GM18519 (cell line): ENCODE measurements around the gene DHDDS.

Experiments used
- ATAC-seq: cut with Tn5 transposase; IDR thresholded peaks from one replicate; pipeline ENCODE4 v1.9.1; 2021; ENCODE audit warnings: mild to moderate bottlenecking, moderate library complexity; ENCODE audit not compliant: unreplicated experiment, low FRiP score

DHDDS gene

DNA sequence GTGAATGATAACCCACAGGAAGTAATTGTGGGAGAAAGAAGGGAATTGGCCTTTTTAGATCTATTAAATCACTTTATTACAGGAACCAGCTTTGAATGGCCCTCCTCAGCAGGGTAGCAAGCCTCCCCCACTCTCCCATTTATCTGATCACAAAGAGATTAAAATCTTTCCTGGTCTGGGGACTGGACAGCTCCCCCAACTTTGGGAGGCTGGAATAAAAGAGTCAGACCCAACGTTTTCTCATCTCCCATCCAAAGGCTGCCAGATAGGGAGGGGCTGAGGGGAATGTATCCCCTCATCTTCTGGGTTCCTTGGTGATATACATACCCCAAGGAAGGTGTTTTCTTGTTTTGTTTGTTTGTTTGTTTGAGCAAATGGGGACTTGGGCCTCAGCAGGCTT lies 19.1 kb upstream of the DHDDS start:
- no peak for ATAC-seq

- no peak for ATAC-seq
Measured at GRCh38 chr1:26417111-26417759, 14.9 kb upstream of the DHDDS start.

DNA sequence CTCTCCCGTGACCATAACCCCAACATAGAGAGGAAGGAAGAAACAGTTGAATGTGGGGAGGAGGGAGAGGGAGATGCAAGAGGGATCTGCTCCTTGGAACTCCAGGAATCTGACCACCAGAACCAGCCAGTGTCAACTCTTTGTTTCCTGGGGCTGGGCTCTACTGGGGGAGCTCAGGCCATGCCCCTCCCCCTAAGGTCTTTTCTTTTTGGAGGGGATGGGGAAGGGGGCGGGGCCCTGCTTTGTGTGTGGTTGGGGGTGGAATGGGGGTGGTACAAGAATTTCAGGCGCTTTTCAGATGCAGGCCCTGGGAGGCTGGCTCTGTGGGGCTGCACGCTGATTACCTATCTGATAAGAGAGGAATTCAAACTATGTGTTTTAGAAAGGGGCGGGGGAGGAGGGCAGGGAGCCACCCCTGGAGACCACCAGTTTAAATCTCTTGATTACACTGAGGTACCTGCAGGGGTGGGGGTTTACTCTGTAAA lies 13.2 kb upstream of the DHDDS start:
- no peak for ATAC-seq

DNA sequence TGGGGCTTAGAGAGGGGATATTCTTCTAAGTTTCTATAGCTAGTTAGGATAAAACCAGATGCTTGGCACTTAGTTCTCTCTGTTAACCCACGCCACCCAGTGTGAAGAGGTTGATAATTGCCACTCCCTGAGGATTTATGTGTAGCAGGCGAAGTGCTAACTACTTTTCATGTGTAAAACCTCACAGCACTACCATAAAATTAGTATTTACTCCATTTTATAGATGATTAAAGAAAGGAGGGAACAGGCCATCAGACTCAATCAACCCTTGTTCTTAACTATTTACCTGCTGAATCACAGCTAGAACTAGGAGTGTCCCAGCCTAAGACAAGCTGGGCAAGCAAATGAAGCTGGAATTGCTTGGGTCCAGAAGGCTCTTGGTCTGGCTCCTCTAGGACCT lies 12.6 kb upstream of the DHDDS start:
- ATAC-seq: no peak

- no peak for ATAC-seq
Measured at GRCh38 chr1:26429721-26430120, 2.4 kb upstream of the DHDDS start.

- ATAC-seq: no peak
Measured at GRCh38 chr1:26432793-26433192, 672 bp downstream of the DHDDS start.

GRCh38 chr1:26434161-26434752 lies 2.1 kb downstream of the DHDDS start:
- no peak for ATAC-seq

DNA sequence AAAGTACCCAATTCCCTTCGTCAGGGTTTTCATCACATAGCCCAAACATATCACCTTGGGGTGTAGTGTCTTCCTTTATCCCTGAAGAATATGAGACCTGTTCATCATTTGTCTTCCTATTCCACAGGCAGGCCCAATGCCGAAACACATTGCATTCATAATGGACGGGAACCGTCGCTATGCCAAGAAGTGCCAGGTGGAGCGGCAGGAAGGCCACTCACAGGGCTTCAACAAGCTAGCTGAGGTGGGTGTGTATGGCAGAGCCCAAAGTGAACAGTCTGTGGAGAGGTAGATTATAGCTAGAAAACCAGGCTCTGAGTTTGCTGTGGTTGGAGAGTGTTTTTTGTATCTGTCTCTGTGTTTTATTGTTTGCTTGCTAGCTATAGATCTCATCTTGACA lies 5.9 kb downstream of the DHDDS start:
- no peak for ATAC-seq

DNA sequence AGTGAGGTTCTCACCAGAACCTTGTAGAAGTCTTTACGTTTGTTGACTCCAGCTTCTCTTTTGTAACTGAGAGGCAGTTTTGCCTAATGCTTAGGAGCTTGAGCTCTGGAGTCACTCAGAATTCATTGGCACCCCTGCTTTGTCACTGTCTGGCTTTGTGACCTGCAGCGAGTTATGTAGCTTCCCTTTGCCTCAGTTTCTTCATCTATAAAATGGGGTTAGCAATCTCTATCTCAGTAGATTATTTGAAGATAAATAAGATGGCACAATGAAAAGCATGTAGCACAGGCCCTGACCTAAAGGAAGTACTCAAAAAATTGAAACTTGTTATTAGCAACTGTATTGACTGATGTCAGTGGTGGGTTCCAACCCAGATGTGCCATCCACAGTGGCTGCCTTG lies 8.1 kb downstream of the DHDDS start:
- no peak for ATAC-seq

DNA sequence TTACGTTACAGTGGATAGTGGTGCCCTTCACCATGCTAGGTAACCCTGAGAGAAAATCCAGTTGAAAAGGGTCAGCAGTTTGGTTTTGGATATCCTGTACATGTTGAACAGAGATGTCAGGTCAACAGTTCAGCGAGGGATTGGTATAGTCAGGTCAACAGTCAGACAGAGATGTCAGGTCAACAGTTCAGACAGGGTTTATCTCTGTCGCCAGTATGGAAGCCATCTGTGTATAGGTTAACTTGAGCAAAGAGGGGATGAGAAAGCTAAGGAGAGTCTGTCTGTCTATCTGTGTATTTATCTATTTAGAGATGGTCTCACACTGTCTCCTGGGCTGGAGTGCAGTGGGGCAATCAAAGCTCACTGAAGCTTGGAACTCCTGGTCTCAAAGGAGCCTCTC lies 17.7 kb downstream of the DHDDS start:
- ATAC-seq: no peak

GRCh38 chr1:26450908-26451307 lies 18.8 kb downstream of the DHDDS start:
- ATAC-seq: no peak

- ATAC-seq: no peak
Measured at GRCh38 chr1:26452459-26453183, 20.5 kb downstream of the DHDDS start.

DNA sequence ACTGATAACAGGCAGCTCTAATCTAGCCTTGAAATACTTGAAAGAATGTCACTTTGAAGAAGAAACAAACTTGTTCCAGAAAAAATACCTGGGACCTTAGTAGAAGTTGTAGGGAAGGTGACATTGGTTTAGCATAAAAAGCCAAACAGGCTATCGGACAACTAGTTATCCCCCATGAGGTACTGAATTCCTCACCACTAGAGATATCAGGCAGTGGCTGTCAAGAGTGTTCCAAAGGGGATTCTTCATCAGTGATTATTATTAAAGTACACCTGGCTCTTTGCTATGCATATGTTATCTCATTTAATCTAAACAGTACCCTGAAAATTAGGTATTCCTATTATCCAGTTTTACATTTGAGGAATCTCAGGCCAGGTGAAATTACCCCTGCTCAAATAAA lies 27.0 kb downstream of the DHDDS start:
- ATAC-seq: no peak

- ATAC-seq: no peak
Measured at GRCh38 chr1:26459573-26460031, 27.5 kb downstream of the DHDDS start.

DNA sequence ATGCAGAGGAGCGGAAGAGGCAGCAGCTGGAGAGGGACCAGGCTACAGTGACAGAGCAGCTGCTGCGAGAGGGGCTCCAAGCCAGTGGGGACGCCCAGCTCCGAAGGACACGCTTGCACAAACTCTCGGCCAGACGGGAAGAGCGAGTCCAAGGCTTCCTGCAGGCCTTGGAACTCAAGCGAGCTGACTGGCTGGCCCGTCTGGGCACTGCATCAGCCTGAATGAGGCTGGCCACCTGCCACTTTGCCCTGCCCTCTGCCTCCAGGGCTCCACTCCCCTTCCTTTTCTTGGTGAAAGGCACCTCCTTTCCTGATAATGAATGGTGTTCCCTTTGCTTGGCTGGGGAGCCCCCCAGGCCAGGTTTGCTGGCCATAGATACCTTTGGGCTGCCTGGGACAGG lies 36.8 kb downstream of the DHDDS start:
- no peak for ATAC-seq

DNA sequence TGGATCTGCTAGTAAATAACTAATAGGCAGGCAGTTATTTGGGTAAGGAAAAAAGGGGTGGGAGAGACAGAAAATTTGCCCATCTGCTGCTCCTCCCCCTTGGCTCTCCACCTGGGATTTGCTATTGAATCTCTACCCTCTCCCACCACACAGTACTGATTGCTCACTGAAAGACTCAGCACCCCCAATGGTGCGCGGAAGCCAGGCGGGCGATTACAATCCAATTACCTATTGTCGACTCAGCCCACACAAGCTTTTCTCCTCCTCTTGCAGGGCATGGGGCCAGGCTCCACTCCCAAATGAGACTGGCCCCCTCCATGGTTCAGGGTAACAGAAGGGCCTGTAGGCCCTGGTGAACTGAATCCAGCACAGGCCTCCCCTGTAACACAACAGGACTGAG lies 37.4 kb downstream of the DHDDS start:
- no peak for ATAC-seq

- ATAC-seq: no peak
Measured at GRCh38 chr1:26470878-26471497, 38.9 kb downstream of the DHDDS start.

DNA sequence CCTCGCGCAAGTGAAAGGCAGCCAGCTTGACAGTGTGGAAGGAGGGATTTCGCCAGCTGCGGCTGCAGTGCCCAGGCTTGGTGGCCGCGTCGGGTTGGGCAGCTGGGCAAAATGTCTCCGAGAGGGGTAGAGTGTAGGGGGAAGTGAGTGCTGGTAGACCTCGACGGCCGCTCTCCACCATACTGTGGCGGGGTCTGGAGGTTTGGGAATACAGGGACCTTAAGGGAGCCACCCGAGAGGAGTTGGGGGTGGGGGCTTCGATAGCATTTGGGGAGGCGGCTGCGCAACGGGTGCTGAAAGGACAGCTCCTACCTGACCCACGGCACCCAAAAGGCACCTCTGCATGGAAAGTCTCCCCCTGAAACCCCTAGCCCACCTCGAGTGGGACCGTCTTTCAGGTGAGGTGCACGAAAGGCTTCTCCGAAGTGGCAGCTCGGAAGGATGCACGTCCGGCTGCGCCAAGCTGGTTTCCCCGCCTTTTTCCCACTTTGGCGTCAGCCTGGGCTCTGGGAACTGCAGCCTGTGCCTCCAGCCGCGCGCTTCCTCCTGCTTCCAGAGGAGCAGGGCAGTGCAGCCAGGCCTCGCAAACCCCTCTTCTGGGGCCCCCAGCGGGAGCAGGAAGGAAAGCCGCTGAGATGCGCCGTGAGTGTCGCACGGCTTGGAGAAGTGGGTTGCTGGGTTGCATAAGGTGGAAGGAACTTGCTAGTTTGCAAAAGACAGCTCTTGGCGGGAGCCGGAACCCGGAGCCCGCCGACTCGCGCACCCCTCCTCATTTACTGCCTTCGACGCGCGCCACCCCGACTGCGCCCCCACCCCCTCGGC lies 39.6 kb downstream of the DHDDS start:
- ATAC-seq: peak; percentile 0

DNA sequence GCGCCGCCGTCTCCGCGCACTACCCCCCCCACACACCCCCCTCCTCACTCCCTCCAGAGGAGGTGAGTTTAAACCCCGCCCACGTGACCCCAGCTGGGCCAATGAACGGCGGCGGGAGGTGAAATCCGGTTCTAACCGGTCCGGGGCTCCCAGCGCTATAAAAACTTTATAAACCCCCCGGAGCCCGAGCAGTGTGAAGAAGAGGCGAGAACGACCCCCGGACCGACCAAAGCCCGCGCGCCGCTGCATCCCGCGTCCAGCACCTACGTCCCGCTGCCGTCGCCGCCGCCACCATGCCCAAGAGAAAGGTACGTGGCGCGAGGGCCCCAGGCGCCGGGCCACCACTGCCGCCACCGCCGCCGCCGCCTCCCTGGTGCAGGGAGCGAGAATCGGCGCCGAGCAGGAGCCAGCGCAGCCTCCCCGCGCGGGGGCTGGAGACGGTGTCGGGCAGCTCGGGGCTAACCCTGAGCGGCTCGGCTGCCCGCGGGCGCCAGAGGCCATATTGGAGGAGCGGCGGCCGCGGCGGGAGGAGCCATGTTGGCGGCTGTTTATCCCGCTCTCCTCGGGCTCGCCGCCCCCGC lies 40.3 kb downstream of the DHDDS start, which contains the start of gene HMGN2:
TSS of gene HMGN2 (plus strand) at position 121 of the 581 bp plus-strand sequence. CDS start at position 294, 173 bp downstream.
- ATAC-seq: peak; percentile 23
